MG63 (cell line): ENCODE data around the gene EFCC1. TPM values are rescaled to one million over a fixed set of nuclear protein-coding genes. Genes with fewer than 3 reads are reported as not detected.
A peak's percentile ranks its signal among the peaks of the same experiment; 100 is the strongest.

Experiments used
- DNase-seq: peaks from one replicate; pipeline ENCODE4 v3.0.0-alpha.2; 2020
- H3K27me3 ChIP-seq: fragments of 250-450 bp; sonication (Bioruptor Pico); 2 replicates; pipeline ENCODE4 v1.5.1; 2020; ENCODE audit warnings: mild to moderate bottlenecking, moderate library complexity
- H3K36me3 ChIP-seq: fragments of 250-450 bp; sonication (Bioruptor Pico); 2 replicates; pipeline ENCODE4 v1.5.1; 2020; ENCODE audit warnings: mild to moderate bottlenecking, moderate library complexity
- H3K4me3 ChIP-seq: fragments of 250-450 bp; sonication (Bioruptor Pico); 2 replicates; pipeline ENCODE4 v1.5.1; 2020; ENCODE audit warnings: mild to moderate bottlenecking, moderate library complexity
- H3K9me3 ChIP-seq: fragments of 250-450 bp; sonication (Bioruptor Pico); 2 replicates; pipeline ENCODE4 v1.5.1; 2020; ENCODE audit warnings: mild to moderate bottlenecking, moderate library complexity
- total RNA-seq: library from RNA; depleted of rRNA; stranded (reverse); fragments of >200 nt; shearing (Covaris generic); gene quantifications from 2 replicates; pipeline ENCODE4 v1.2.3, GENCODE V29; 2014; ENCODE audit warnings: low replicate concordance; rRNA removed

The EFCC1 gene
- total RNA-seq = not detected in 2 replicates

GRCh38 chr3:129001101-129001805 is at the start of gene EFCC1:
EFCC1 (plus strand) TSS chr3:129001304; CDS start chr3:129001629, 325 bp downstream.
- Histone ChIP-seq H3K36me3 (no peaks in the 10 kb centered on the region), H3K9me3 (no peaks in the 10 kb centered on the region; the same call in 1 of the 2 replicates), H3K27me3 (peaks cover 50% of the 10 kb centered on the region), H3K4me3 (peak within 1 kb of the TSS; percentile 33)
- peak; percentile 36 for DNase-seq

DNA sequence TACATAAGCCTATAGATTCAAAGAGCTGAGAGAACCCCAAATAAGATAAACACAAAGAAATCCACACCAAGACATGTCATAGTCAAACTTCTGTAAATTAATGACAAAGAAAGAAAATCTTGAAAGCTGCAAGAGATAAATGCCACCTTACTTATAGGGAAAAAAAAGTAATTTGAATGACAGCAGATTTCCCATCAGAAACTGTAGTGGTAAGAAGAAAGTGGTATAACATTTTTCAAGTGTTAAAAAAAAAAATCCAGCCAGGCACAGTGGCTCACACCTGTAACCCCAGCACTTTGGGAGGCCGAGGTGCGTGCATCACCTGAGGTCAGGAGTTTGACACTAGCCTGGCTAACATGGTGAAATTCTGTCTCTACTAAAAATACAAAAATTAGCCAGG is 44.7 kb upstream of the EFCC1 start:
- peaks cover 13% of the 10 kb centered on the region for H3K27me3 ChIP-seq
- no peak overlapping the region for H3K4me3 ChIP-seq
- peaks cover 12% of the 10 kb centered on the region for H3K9me3 ChIP-seq
- DNase-seq = no peak
- no peaks in the 10 kb centered on the region for H3K36me3 ChIP-seq

GRCh38 chr3:128965280-128965679 is 35.8 kb upstream of the EFCC1 start:
- Histone ChIP-seq H3K27me3 (peaks cover 4% of the 10 kb centered on the region), H3K9me3 (no peaks in the 10 kb centered on the region), H3K4me3 (no peak overlapping the region), H3K36me3 (no peaks in the 10 kb centered on the region)
- no peak for DNase-seq

DNA sequence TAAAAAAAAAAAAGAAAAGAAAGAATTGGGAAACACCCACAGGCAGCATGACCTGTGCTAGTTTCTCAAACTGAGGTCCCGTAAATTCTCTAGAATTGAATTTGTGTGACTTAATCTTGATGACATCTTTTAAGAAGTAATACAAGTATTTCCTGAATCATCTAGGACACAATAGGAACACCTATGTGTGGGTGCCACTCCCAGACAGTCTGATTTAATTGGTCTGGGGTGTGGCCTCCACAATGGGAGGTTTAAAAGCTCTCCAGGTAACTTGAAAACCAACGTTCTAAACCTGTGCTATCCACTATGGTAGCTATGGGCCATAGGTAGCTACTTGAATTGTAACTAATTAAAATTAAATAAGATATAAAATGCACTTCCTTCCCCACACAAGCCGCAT is 35.3 kb upstream of the EFCC1 start:
- Histone ChIP-seq H3K9me3 (no peaks in the 10 kb centered on the region), H3K4me3 (no peak overlapping the region), H3K36me3 (no peaks in the 10 kb centered on the region), H3K27me3 (peaks cover 7% of the 10 kb centered on the region)
- DNase-seq = no peak

GRCh38 chr3:128967748-128968355 is 33.3 kb upstream of the EFCC1 start:
- no peak for DNase-seq
- H3K9me3 ChIP-seq = no peaks in the 10 kb centered on the region
- H3K4me3 ChIP-seq = no peak overlapping the region
- H3K36me3 ChIP-seq = no peaks in the 10 kb centered on the region
- peaks cover 3% of the 10 kb centered on the region; the same call in 1 of the 2 replicates for H3K27me3 ChIP-seq

GRCh38 chr3:128969993-128970739 is 30.9 kb upstream of the EFCC1 start:
- DNase-seq = peak; percentile 24
- H3K9me3 ChIP-seq = no peaks in the 10 kb centered on the region
- H3K36me3 ChIP-seq = no peaks in the 10 kb centered on the region
- H3K4me3 ChIP-seq = no peak overlapping the region
- H3K27me3 ChIP-seq = peaks cover 3% of the 10 kb centered on the region; the same call in 1 of the 2 replicates

GRCh38 chr3:128970740-128971047 is 30.4 kb upstream of the EFCC1 start:
- Histone ChIP-seq H3K36me3 (no peaks in the 10 kb centered on the region), H3K27me3 (peaks cover 3% of the 10 kb centered on the region; the same call in 1 of the 2 replicates), H3K9me3 (no peaks in the 10 kb centered on the region), H3K4me3 (no peak overlapping the region)
- DNase-seq = no peak

DNA sequence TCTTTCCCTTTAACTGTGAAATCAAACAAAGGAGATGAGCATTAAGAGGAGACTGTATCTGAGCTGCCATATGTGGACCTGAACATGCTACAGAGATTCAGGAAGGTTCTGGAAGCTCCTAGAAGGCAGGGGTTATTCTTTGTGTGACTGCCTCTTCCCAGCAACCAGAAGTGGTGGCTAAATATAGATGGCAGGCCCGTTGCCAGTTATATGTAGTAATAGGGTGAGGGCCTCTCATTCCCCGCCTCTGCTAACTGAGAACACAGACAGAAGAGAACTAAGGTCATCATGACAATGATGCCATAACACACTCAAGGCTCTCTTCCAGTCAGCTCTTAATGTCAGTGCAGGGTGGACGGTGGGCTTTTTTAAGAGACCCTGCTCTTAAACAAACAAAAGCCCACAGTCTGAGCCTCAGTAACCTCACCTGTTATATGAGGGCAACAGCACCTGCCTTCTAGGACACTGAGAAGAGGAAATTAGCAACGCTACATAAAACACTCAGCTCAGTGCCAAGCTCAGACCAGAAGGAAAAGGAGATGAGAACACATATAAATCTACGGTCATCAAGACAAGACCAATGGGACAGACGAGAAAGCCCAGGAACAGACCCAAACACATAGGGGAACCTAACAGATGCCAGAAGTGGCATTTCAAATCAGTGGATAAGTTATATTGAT is 29.5 kb upstream of the EFCC1 start:
- Histone ChIP-seq H3K36me3 (no peaks in the 10 kb centered on the region), H3K4me3 (no peak overlapping the region), H3K9me3 (no peaks in the 10 kb centered on the region), H3K27me3 (peaks cover 3% of the 10 kb centered on the region; the same call in 1 of the 2 replicates)
- no peak for DNase-seq

GRCh38 chr3:128973988-128974564 is 27.0 kb upstream of the EFCC1 start:
- no peak for DNase-seq
- Histone ChIP-seq H3K27me3 (peaks cover 3% of the 10 kb centered on the region), H3K4me3 (no peak overlapping the region), H3K9me3 (no peaks in the 10 kb centered on the region), H3K36me3 (no peaks in the 10 kb centered on the region)

DNA sequence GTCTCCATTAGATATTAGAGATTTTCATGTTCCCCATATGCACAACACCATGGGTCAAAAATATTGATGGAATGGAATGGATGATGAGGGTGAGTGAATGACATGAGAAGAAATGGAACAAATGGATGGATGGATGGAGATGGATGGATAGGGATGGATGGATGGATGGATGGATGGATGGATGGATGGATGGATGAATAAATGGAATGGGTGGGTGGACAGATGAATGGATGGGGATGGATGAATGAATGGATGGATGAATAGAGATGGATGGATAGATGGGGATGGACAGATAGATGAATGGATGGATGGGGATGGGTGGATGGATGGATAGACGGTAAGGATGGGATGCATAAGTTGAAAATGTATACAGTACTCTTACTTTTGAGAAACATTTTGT is 25.8 kb upstream of the EFCC1 start:
- DNase-seq = no peak
- Histone ChIP-seq H3K27me3 (peaks cover 3% of the 10 kb centered on the region), H3K4me3 (no peak overlapping the region), H3K36me3 (no peaks in the 10 kb centered on the region), H3K9me3 (no peaks in the 10 kb centered on the region)

DNA sequence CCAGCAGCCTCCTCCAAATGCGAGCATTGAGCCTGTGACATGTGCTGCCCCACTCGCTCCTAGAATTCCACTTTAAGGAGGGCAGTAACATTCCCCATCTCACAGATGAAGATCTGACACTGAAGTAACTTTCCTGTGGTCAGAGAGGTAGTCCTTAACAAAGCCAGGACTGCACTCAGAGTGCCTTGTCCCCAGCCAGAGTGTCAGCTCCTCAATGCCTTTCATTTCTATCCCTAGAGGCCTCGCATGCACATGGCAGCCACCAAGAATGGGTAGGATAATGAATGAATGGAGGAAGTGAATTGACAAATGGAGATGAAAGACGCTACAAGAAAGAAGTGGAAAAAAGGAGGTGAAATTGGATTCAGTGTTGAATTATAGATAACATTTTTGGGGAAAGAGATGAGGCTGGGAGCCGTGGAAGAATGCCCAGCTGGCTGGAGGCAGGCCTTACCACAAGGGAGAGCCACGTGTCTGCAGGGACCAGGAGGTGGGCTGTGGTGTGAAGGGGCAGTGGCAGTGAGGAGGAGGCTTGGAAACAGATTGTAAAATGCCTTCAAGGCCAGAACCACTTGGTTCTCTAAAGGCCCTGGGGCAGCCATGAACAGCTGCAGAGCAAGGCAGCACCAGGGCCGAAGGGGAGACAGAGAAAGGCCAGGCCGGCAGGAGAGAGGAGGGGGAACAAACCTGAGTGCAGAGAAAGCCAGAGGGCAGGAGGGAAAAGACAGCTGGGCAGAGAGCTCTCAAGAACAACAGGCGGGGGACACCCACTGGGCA is 17.6 kb upstream of the EFCC1 start:
- Histone ChIP-seq H3K4me3 (no peak overlapping the region), H3K36me3 (no peaks in the 10 kb centered on the region), H3K9me3 (no peaks in the 10 kb centered on the region), H3K27me3 (peaks cover 2% of the 10 kb centered on the region; the same call in 1 of the 2 replicates)
- no peak for DNase-seq

DNA sequence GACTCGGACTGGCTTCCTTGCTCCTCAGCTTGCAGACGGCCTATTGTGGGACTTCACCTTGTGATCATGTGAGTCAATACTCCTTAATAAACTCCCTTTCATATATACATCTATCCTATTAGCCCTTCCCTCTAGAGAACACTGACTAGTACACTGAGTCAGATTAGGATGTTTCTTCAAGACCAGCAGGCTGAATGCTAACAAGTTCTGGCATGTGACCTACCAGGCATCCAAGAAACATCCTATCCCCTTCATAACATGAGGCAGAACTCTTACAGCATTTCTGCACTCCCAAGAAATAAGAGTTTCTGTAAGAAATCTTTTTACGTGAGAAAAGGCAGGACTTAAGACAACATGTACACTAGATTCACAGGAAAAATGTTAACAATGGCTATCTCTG is 16.5 kb upstream of the EFCC1 start:
- Histone ChIP-seq H3K36me3 (no peaks in the 10 kb centered on the region), H3K27me3 (peaks cover 2% of the 10 kb centered on the region; the same call in 1 of the 2 replicates), H3K9me3 (no peaks in the 10 kb centered on the region), H3K4me3 (no peak overlapping the region)
- no peak for DNase-seq

DNA sequence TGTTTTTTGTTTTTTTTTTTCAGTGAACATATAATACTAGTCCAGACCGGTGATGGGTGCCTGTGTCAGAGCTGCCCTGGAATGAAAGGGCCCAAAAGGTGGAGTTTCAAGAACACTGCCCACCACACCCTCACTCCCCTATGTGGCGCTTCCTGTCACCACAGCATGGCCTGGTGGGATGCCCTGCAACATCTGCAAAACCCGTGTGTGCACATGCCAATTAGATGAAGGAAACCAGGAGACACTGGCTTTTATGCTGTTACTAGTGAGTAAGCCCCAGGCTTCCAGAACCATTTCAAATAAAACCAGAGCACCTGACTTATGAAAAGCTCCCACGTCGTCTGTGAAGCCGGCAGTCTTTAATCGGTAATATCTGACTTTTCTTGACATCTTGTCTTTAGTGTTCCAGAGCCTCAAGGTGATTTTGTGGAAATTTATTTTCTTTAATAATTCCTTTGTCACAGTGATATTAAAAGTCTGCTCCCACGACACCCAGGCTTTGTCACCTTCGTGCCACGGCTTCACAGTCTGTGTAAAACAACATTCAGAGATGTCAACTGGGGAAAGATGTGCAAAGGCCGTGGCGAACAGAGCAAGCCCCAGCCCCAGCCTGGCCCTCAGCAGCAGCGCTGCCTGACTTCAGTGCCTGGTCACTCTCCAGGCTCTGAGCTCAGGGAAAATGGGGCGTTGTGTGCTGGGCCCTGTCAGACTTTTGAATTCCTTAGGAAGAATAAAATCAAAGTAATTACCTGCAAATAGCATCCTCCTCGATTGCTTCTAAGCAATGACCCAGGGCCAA is 13.6 kb upstream of the EFCC1 start:
- Histone ChIP-seq H3K4me3 (no peak overlapping the region), H3K27me3 (no peaks in the 10 kb centered on the region), H3K9me3 (no peaks in the 10 kb centered on the region), H3K36me3 (no peaks in the 10 kb centered on the region)
- DNase-seq = no peak

DNA sequence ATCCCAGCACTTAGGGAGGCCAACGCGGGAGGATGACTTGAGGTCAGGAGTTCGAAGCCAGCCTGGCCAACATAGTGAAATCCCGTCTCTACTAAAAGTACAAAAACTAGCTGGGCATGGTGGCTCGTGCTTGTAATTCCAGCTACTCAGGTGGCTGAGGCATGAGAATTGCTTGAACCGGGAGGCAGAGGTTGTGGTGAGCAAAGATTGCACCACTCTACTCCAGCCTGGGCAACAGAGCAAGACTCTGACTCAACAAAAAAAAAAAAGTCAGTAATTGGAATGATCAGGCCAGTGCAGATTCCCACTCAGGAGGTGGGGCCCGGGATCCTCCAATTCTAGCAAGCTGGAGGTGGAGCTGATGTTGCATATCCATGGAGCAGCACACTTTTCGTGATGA is 12.8 kb upstream of the EFCC1 start:
- no peaks in the 10 kb centered on the region for H3K36me3 ChIP-seq
- no peaks in the 10 kb centered on the region for H3K9me3 ChIP-seq
- no peak overlapping the region for H3K4me3 ChIP-seq
- no peaks in the 10 kb centered on the region for H3K27me3 ChIP-seq
- no peak for DNase-seq

GRCh38 chr3:128991355-128991895 is 9.7 kb upstream of the EFCC1 start:
- no peak for DNase-seq

More at GRCh38 chr3:128991355-128991895, 9.7 kb upstream of the EFCC1 start:
- H3K27me3 ChIP-seq = no peaks in the 10 kb centered on the region
- H3K36me3 ChIP-seq = no peaks in the 10 kb centered on the region
- H3K9me3 ChIP-seq = no peaks in the 10 kb centered on the region
- no peak overlapping the region for H3K4me3 ChIP-seq
